SU-DHL-6 (cell line): ENCODE results near the gene MECR.

Experiments
- H2AFZ ChIP-seq: fragments of 200-600 bp; sonication (generic); 2 replicates; pipeline ENCODE4 v1.6.1; 2014; ENCODE audit warnings: low read depth, mild to moderate bottlenecking, moderate library complexity, mixed read lengths, antibody characterized with exemption, low read length; ENCODE audit not compliant: severe bottlenecking
- H3F3A ChIP-seq: fragments of 200-600 bp; shearing (Covaris generic); 2 replicates; pipeline ENCODE4 v1.6.0; 2016; ENCODE audit warnings: antibody characterized with exemption, mild to moderate bottlenecking; ENCODE audit not compliant: insufficient read depth
- H3K27ac ChIP-seq: fragments of 200-600 bp; sonication (generic); 2 replicates; pipeline ENCODE4 v1.5.1; 2016; ENCODE audit warnings: low read depth, mild to moderate bottlenecking, low read length, moderate library complexity, mixed read lengths
- H3K27me3 ChIP-seq: fragments of 200-600 bp; sonication (generic), shearing (Covaris generic); 2 replicates; pipeline ENCODE4 v1.6.0; 2014; ENCODE audit warnings: mild to moderate bottlenecking, low read length
- H3K36me3 ChIP-seq: fragments of 200-600 bp; sonication (generic); 2 replicates; pipeline ENCODE4 v1.6.1; 2014; ENCODE audit warnings: mild to moderate bottlenecking, low read length, mixed read lengths
- H3K4me2 ChIP-seq: fragments of 300-600, 200-600 bp; shearing (Covaris generic), sonication (generic); 2 replicates; pipeline ENCODE4 v1.6.0; 2014; ENCODE audit warnings: low read length, low read depth, mild to moderate bottlenecking; ENCODE audit not compliant: poor library complexity, severe bottlenecking
- H3K4me3 ChIP-seq: fragments of 200-600 bp; sonication (generic); 2 replicates; pipeline ENCODE4 v1.5.1; 2014; ENCODE audit warnings: antibody characterized with exemption, low read length, mild to moderate bottlenecking, mixed read lengths; ENCODE audit not compliant: insufficient read depth, poor library complexity, severe bottlenecking
- H3K79me2 ChIP-seq: fragments of 200-600 bp; sonication (generic); 2 replicates; pipeline ENCODE4 v1.6.1; 2014; ENCODE audit warnings: mild to moderate bottlenecking, low read length, moderate library complexity; ENCODE audit not compliant: insufficient read depth
- H3K9ac ChIP-seq: fragments of 200-600 bp; sonication (generic); 2 replicates; pipeline ENCODE4 v1.7.0; 2014; ENCODE audit warnings: mild to moderate bottlenecking, low read length
- H3K9me2 ChIP-seq: fragments of 200-600 bp; sonication (generic); replicated peaks from 2 replicates; pipeline ENCODE4 v1.6.1; 2014; ENCODE audit warnings: low read length; ENCODE audit not compliant: insufficient read depth
- H3K9me3 ChIP-seq: fragments of 200-600 bp; sonication (generic); 2 replicates; pipeline ENCODE4 v1.6.1; 2014; ENCODE audit warnings: low read length, mixed read lengths; ENCODE audit not compliant: insufficient read depth
- H4K20me1 ChIP-seq: fragments of 200-600 bp; sonication (generic); 2 replicates; pipeline ENCODE4 v1.6.1; 2014; ENCODE audit warnings: low read depth, mild to moderate bottlenecking, antibody characterized with exemption, low read length, moderate library complexity, mixed read lengths
- EZH2phosphoT487 ChIP-seq: fragments of 200-600 bp; sonication (generic), shearing (Covaris generic); conservative IDR thresholded peaks from 2 replicates; pipeline ENCODE4 v1.6.1; 2018; ENCODE audit warnings: mild to moderate bottlenecking, antibody characterized with exemption, low read length, moderate library complexity, mixed read lengths
- TF ChIP-seq, protein P1 (sequence below): fragments of 200-600 bp; sonication (generic); IDR thresholded peaks from one replicate; pipeline ENCODE4 v1.5.1; 2017; ENCODE audit warnings: antibody characterized with exemption, mild to moderate bottlenecking, low read length, moderate library complexity; ENCODE audit not compliant: insufficient read depth, poor library complexity, severe bottlenecking

MECR gene

DNA sequence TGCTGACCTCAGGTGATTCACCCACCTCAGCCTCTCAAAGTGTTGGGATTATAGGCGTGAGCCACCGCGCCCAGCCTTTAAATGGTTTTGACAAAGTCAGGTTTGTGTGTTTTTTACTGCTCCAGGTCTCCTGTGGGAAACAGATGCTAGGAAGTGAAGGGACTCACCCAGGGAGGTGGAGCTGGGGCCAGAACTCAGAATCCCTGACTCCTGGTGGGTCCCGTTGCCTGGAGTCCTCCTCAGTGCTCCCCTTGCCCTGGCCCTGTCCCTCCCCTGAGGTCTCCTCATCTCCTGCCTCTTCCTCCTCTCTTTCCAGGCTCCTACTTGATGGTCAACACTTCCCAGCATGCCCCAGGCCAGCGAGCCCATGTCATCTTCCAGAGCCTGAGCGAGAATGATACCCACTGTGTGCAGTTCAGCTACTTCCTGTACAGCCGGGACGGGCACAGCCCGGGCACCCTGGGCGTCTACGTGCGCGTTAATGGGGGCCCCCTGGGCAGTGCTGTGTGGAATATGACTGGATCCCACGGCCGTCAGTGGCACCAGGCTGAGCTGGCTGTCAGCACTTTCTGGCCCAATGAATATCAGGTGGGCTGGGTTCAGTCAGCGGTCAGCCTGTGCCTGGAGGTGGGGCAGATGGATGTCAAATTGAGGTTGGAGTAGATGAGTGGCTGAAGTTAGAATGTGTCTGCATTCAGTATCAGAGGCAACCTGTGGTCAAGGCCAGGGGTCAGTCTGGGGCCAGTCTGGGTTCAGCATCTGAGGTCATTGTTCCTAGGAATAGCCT is 27.6 kb upstream of the MECR start:
- H3K36me3 ChIP-seq, result no peaks in the 10 kb centered on the region
- H3K27ac ChIP-seq, result no peak overlapping the region
- TF ChIP-seq EZH2phosphoT487, result no peak
- TF ChIP-seq, protein P1, sequence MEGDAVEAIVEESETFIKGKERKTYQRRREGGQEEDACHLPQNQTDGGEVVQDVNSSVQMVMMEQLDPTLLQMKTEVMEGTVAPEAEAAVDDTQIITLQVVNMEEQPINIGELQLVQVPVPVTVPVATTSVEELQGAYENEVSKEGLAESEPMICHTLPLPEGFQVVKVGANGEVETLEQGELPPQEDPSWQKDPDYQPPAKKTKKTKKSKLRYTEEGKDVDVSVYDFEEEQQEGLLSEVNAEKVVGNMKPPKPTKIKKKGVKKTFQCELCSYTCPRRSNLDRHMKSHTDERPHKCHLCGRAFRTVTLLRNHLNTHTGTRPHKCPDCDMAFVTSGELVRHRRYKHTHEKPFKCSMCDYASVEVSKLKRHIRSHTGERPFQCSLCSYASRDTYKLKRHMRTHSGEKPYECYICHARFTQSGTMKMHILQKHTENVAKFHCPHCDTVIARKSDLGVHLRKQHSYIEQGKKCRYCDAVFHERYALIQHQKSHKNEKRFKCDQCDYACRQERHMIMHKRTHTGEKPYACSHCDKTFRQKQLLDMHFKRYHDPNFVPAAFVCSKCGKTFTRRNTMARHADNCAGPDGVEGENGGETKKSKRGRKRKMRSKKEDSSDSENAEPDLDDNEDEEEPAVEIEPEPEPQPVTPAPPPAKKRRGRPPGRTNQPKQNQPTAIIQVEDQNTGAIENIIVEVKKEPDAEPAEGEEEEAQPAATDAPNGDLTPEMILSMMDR, result no peak
- no peak overlapping the region for H2AFZ ChIP-seq
- H3K27me3 ChIP-seq, result no peaks in the 10 kb centered on the region
- H3K9ac ChIP-seq, result no peak overlapping the region
- no peaks in the 10 kb centered on the region for H3K9me2 ChIP-seq
- H3K79me2 ChIP-seq, result no peaks in the 10 kb centered on the region
- H3K4me3 ChIP-seq, result no peak overlapping the region
- no peaks in the 10 kb centered on the region for H3F3A ChIP-seq
- no peak overlapping the region for H3K4me2 ChIP-seq
- H3K9me3 ChIP-seq, result no peaks in the 10 kb centered on the region
- no peaks in the 10 kb centered on the region for H4K20me1 ChIP-seq

DNA sequence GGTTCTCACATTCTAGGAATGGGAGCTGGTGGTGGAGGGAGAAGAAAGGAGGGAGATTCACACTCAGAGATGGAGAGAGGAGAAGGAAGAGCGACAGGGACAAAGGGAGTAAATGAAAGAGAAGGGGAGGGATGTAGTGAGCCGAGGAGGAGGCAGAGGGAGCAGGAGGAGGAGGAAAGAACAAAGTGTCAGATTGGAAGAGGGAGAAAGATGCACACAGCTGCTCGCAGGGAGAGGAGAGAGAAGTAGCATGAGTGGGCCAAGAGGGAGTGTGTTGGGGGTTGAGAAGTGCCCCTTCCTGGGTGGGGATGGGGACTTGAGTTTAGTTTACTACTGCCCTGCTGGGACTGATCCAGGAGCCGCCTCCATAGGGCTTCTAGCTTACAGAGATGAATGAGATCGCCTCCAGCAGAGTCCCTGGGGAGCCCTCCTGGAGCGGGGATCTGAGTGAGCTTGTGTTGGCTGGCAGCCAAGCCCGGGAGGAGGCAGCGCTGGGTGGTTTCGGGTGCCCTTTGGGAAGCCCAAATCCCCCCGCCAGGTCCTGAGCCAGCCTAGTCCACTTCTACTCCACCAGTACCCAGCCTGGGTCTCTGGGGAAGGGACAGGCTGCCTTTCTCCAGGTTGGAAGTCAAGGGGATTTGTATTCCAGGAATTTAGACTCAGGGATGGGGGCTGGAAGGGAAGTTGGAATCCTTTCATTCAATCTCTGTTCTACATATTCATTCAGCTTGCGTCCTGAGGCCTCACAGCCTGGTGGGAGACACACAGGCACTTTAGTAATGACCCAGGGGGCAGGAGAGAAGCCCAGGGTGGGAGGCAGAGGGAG is 26.5 kb upstream of the MECR start:
- no peak overlapping the region for H3K27ac ChIP-seq
- no peaks in the 10 kb centered on the region for H4K20me1 ChIP-seq
- TF ChIP-seq, protein P1, result no peak
- TF ChIP-seq EZH2phosphoT487, result no peak
- no peaks in the 10 kb centered on the region for H3K79me2 ChIP-seq
- no peaks in the 10 kb centered on the region for H3K36me3 ChIP-seq
- no peaks in the 10 kb centered on the region for H3F3A ChIP-seq
- H3K9me2 ChIP-seq, result no peaks in the 10 kb centered on the region
- H3K9me3 ChIP-seq, result no peaks in the 10 kb centered on the region
- no peak overlapping the region for H2AFZ ChIP-seq
- no peak overlapping the region for H3K4me3 ChIP-seq
- no peak overlapping the region for H3K9ac ChIP-seq
- H3K4me2 ChIP-seq, result no peak overlapping the region
- no peaks in the 10 kb centered on the region for H3K27me3 ChIP-seq

DNA sequence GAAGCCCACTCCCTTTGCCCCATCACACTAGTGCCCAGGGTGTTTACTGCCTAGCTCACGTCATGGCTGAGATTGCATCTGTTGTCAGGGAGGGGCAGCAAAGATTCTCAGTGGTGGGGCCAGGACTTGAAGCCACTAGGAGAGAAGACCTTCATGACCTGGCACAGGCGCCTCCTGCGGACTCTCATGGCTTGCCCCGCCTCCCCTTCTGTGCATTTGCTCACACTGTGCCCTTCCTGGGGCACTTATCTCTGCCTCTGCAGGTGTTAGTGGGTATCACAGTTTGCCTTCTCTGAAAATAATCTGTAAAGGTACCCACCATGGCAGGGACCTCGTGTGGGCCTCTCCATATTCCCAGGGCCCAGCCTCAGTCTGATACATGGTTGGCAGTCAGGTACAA is 25.7 kb upstream of the MECR start:
- H3K9me2 ChIP-seq, result no peaks in the 10 kb centered on the region
- no peak overlapping the region for H3K9ac ChIP-seq
- no peak overlapping the region for H2AFZ ChIP-seq
- no peaks in the 10 kb centered on the region for H3K36me3 ChIP-seq
- TF ChIP-seq, protein P1, result no peak
- TF ChIP-seq EZH2phosphoT487, result no peak
- H3K27ac ChIP-seq, result no peak overlapping the region
- H4K20me1 ChIP-seq, result no peaks in the 10 kb centered on the region
- no peak overlapping the region for H3K4me2 ChIP-seq
- H3K27me3 ChIP-seq, result no peaks in the 10 kb centered on the region
- no peaks in the 10 kb centered on the region for H3K79me2 ChIP-seq
- H3K9me3 ChIP-seq, result no peaks in the 10 kb centered on the region
- H3F3A ChIP-seq, result no peaks in the 10 kb centered on the region
- H3K4me3 ChIP-seq, result no peak overlapping the region
